HUES48 (cell line): Measurements from ENCODE around the gene SMYD2.

ENCODE experiments used
- H3K27ac ChIP-seq: one replicate; pipeline ENCODE4 v1.7.0; 2013; ENCODE audit warnings: low read depth, low read length, inconsistent platforms
- H3K27me3 ChIP-seq: 2 replicates; pipeline ENCODE4 v1.6.1; 2013; ENCODE audit warnings: mild to moderate bottlenecking, low read length; ENCODE audit not compliant: control insufficient read depth, insufficient read depth
- H3K36me3 ChIP-seq: 2 replicates; pipeline ENCODE4 v1.6.1; 2013; ENCODE audit warnings: low read length; ENCODE audit not compliant: control insufficient read depth, insufficient read depth
- H3K4me1 ChIP-seq: 2 replicates; pipeline ENCODE4 v1.6.1; 2013; ENCODE audit warnings: mild to moderate bottlenecking, low read length; ENCODE audit not compliant: control insufficient read depth, insufficient read depth
- H3K4me3 ChIP-seq: 2 replicates; pipeline ENCODE4 v1.5.1; 2013; ENCODE audit warnings: mild to moderate bottlenecking, low read depth, low read length
- H3K9ac ChIP-seq: 2 replicates; pipeline ENCODE4 v1.6.1; 2013; ENCODE audit warnings: mild to moderate bottlenecking, low read depth, low read length, moderate library complexity
- H3K9me3 ChIP-seq: 2 replicates; pipeline ENCODE4 v1.6.1; 2013; ENCODE audit warnings: low read length; ENCODE audit not compliant: control insufficient read depth, insufficient read depth

The SMYD2 gene

GRCh38 chr1:214383381-214384372, 102.7 kb downstream of the SMYD2 start:
- Histone ChIP-seq H3K4me1 (peaks cover 29% of the 10 kb centered on the region), H3K36me3 (peaks cover 63% of the 10 kb centered on the region), H3K9me3 (no peaks in the 10 kb centered on the region)

GRCh38 chr1:214384373-214385079, 103.6 kb downstream of the SMYD2 start:
- Histone ChIP-seq H3K9ac (no peak overlapping the region), H3K27ac (no peak overlapping the region), H3K9me3 (no peaks in the 10 kb centered on the region), H3K4me3 (no peak overlapping the region), H3K36me3 (peaks cover 61% of the 10 kb centered on the region), H3K27me3 (no peaks in the 10 kb centered on the region), H3K4me1 (peaks cover 20% of the 10 kb centered on the region)

More at GRCh38 chr1:214383381-214384372, 102.7 kb downstream of the SMYD2 start:
- Histone ChIP-seq H3K9ac (no peak overlapping the region), H3K4me3 (no peak overlapping the region), H3K27me3 (no peaks in the 10 kb centered on the region), H3K27ac (no peak overlapping the region)

- Histone ChIP-seq H3K27ac (no peak overlapping the region), H3K9ac (no peak overlapping the region), H3K4me3 (no peak overlapping the region), H3K4me1 (peaks cover 17% of the 10 kb centered on the region), H3K36me3 (peaks cover 65% of the 10 kb centered on the region), H3K27me3 (no peaks in the 10 kb centered on the region), H3K9me3 (no peaks in the 10 kb centered on the region)
Measured at GRCh38 chr1:214385428-214385827, 104.5 kb downstream of the SMYD2 start.

- Histone ChIP-seq H3K27ac (no peak overlapping the region), H3K9ac (no peak overlapping the region), H3K4me3 (no peak overlapping the region), H3K4me1 (peaks cover 14% of the 10 kb centered on the region), H3K27me3 (no peaks in the 10 kb centered on the region), H3K9me3 (no peaks in the 10 kb centered on the region), H3K36me3 (peaks cover 67% of the 10 kb centered on the region)
Measured at GRCh38 chr1:214386333-214386732, 105.4 kb downstream of the SMYD2 start.
